Frontal cortex (tissue), 4 donors: ENCODE measurements around the gene TMEM92. TPM values are rescaled to one million over a fixed set of nuclear protein-coding genes. Genes with fewer than 3 reads are reported as not detected.

Source experiments
- DNase-seq, 2 donors: peaks; one replicate each; pipeline ENCODE4 v3.0.0; 2012; ENCODE audit warnings: low spot score in 2 of 2
- FAIRE-seq: peaks from 2 replicates; lab custom pipeline; 2012; peaks lifted over from hg19 to GRCh38; lab: Jason Lieb, UNC
- small RNA-seq: library from RNA; depleted of rRNA; stranded (forward); fragments of <200 nt; gene quantifications from one replicate; pipeline ENCODE3, GENCODE V24; 2014
- total RNA-seq: library from RNA; depleted of rRNA; stranded (reverse); fragments of >200 nt; gene quantifications from one replicate; pipeline ENCODE4 v1.2.3, GENCODE V29; 2014
- donor health status: control.
- donor health status: control.
- donor health status: control.

Gene TMEM92
- total RNA-seq, 1 donor from 2014 or later: not detected

DNA sequence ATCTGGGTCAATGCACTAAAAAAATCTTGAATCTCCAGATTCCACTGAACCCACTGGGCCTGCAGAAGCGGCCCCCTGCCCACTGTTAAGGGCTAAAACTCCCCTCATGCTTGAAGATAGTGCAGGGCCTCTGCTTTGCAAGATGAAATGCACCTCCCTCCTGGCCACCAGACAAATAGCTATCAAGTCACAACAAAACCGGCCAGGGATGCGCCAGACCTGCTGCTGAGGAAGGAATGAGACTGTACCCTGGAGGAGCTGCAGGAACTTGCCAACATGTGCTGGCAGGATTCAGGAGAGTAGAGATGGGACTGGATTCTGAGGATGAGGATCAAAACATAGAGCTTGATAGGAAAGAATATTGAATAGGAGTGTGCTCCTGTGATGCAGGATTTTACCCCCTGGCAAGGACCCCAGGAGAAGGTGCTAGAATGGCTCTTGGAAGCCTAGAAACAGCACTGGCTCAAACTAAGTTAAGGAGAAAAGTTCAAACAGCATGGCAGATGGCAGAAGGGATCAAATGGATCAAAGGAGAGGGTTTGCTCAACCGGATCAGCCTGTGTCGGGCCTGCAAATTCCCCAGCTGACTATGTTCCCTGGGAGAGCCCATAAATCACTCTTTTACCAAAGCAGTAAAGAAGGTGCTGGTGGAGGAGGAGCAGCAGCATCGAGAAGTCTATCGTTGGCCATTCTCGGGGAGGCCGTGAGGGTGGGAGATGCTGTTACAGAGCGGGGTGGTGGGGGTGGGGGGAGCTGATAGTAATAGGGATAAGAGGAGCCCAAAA lies 44.4 kb downstream of the TMEM92 start:
- DNase-seq (no peak), FAIRE-seq (no peak)

DNA sequence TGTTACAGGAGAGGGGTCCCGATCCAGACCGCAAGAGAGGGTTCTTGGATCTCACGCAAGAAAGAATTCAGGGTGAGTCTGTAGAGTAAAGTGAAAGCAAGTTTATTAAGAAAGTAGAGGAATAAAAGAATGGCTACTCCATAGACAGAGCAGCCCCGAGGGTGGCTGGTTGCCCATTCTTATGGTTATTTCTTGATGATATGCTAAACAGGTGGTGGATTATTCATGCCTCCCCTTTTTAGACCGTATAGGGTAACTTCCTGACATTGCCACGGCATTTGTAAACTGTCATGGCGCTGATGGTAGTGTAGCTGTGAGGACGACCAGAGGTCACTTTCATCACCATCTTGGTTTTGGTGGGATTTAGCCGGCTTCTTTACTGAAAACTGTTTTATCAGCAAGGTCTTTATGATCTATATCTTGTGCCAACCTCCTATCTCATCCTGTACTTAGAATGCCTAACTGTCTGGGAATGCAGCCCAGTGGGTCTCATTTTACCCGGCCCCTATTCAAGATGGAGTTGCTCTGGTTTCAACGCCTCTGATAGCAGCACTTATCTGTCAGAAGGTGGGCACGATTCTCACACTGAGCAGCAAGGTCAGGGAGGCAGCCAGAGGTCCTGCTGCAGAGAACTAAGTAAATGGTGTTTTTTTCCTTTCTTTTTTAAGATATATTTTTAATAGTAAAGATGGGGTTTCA lies 45.2 kb downstream of the TMEM92 start:
- DNase-seq: no peak
- no peak for FAIRE-seq

DNA sequence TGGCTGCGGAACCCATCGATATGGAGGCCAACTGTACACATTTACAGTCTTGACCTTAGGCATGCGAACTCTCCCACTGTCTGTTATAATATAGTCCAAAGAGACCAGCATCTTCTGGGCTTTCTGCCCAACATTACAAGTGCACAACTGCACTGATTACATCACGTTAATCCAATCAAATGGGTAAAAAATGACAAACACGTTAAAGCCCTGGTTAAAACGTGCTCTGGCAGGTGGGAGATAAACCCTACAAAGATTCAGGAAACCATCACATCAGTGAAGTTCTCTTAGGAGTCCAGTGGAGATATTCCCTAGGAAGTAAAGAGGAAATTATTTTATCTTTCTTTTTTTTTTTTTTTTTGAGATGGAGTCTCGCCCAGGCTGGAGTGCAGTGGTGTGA lies 48.0 kb downstream of the TMEM92 start:
- FAIRE-seq (no peak), DNase-seq (no peak)

DNA sequence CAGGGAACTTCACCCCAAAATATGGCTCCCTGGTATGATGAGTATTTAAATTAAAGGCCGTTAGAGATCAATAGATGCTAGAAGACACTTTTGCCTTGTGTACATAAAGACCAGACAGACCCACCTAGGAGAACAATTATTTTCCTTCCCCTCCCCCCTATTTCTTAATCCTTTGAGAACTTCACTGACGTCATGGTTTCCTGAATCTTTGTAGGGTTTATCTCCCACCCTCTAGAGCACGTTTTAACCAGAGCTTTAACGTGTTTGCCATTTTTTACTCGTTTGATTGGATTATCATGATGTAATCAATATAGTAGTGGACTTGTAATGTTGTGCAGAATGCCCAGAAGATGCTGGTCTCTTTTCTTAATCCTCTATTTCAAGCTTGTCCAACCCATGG lies 48.8 kb downstream of the TMEM92 start:
- DNase-seq (no peak), FAIRE-seq (no peak)

DNA sequence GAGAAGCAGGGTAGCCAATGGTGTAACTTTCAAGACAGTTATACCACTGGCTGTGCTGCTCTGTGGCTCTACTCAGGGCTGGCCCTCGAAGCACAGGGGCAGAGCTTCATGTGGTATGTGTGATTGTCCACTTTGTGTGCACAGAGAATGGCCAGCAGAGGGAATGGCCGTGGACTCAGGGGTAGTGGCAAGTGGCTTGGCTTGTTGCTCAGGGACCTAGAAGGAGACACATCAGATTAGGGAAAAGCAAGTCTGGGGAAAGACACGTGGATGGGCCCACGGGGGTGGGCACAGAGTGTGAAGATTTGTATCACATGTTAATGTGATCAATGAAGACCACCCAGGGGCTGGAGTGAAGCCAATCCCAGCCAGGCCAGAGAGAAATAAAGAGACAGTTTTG lies 51.6 kb downstream of the TMEM92 start:
- no peak for FAIRE-seq
- no peak for DNase-seq

DNA sequence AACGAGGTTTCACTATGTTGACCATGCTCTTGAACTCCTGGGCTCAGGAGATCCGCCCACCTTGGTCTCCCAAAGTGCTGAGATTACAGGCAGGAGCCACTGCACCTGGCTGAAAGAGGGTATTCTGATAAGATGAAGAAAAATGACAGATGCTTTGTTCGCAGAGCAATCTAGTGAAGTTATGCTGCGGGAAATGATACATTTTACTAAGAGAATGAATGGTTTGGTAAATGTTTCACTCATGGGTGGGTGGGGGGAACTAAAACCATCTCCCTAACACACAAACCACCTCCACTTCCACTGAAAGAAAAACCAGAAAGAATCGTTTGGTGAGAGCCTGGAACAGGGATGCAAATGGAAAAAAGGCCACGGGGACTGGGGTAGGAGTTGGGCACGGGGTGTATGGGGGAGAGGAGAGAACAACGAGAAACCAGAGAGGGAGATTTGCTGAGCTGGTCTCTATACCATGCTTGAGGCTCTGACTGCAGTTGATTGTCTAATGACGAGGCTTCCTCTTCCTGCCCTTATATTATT lies 52.6 kb downstream of the TMEM92 start:
- no peak for FAIRE-seq

DNA sequence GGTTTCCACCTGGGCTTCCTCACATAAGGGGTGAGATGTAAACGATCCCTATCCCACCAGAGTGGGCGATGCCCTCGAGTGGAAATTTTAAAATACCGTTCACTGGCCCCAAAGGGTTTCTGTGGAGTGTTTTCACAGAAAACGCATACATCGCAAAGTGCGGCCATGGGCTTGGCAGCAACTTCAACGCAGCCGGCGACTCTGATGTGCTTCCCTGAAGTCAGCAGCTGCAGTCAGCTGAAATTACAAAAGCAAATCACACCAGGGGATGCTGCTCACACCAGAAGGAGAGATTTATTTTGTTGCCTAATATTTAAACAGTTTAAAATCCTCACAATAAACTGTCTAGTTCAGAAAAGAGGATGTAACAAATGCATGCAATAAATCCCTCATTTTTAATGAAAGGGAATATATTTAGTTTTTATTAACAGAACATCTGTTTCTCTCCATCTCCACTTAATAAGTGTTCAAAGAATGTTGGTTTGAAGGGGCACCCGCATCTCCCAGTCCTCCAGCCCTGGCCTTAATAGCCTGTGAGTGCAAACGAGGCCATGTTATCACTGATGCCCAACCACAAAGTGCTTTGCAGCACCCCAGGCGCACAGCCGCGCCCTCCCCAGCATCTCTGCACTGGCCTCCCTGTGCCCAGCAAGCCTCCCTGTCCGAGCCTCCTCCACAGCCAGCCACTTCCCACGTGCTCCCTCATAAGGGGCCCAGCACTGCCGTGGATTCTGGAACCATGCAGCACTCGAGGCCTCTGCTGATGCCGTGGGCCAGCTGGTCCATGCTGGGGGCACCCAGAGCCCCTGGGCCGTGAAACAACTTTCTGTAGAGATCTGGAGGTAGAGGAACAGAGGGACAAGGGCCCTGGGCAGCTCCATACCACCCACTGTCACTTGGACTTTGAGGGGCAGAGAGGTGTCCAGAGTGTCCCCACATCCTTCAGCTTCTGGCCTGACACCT lies 54.4 kb downstream of the TMEM92 start:
- DNase-seq: no peak
- no peak for FAIRE-seq

More for the DNA sequence above, 52.6 kb downstream of the TMEM92 start:
- no peak for DNase-seq

DNA sequence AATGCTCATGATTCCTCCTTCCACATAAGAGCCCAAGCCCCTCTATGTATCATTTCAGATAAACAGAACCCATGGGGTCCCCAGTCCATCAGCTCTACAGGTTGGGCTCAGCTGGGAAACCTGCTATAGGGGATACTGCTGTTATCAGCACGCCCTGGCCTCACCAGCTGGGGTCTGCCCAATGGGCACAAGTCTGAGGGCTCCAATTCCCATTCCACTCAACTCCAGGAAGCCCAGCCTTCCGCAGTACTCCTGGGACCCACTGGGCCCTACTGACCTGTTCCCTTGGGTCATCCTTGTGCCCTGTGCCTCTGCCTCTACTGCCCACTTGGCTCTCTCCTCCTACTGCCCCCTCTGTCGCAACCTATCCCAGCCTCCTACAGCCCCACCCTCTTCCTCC lies 55.5 kb downstream of the TMEM92 start:
- FAIRE-seq: no peak

DNA sequence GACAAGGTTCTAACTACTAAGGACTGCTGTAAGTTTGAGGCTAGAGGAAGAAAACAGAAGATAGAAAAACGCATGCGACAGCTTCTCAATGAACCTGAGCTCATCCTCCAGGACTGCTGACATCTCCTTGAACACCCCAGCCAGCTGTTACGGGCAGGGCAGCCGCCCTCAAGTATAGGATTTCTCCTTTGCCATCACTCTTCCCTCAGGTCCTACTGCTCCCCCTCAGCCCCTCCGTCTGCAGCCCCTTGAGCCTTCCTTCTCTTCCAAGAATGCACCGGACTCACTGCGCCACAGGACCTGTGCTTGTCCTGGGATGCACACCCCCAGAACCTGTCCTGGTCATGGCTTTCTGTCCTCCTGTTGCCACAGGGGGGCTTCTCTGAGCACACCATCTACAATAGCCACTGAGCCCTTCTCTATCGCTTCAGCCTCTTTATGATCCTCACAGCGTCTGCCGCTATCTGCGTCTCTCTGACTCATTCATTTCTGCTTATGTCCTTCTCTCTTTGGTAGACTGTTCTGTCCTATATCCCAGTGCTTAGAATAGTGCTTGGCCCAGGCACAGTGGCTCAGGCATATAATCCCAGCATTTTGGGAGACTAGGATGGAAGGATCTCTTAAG lies 56.0 kb downstream of the TMEM92 start:
- FAIRE-seq: no peak
- DNase-seq: no peak

More for the DNA sequence above, 55.5 kb downstream of the TMEM92 start:
- DNase-seq: no peak

Small RNA genes within 50 kb of the gene (small RNA-seq; reads per million reads assigned to genes)
- gene SUMO2P7: not detected

Other genes with a start within 250 kb of the TMEM92 start
- gene ITGA3, start 218.4 kb upstream of the TMEM92 start, total RNA-seq: 20.0 TPM
- gene PDK2, start 179.1 kb upstream of the TMEM92 start, total RNA-seq: 11.8 TPM
- gene SAMD14, start 144.3 kb upstream of the TMEM92 start, total RNA-seq: 21.2 TPM
- gene PPP1R9B, start 123.8 kb upstream of the TMEM92 start, total RNA-seq: 68.9 TPM
- gene SGCA, start 108.5 kb upstream of the TMEM92 start, total RNA-seq: not detected
- gene COL1A1, start 72.8 kb upstream of the TMEM92 start, total RNA-seq: 26.1 TPM
- gene XYLT2, start 71.7 kb downstream of the TMEM92 start, total RNA-seq: 9.0 TPM
- 38.7 TPM for gene MRPL27, start 98.7 kb downstream of the TMEM92 start, total RNA-seq
- gene EME1, start 98.8 kb downstream of the TMEM92 start, total RNA-seq: 1.2 TPM
- 38.7 TPM for gene LRRC59, start 123.1 kb downstream of the TMEM92 start, total RNA-seq
- gene ACSF2, start 151.8 kb downstream of the TMEM92 start, total RNA-seq: 2.0 TPM
- gene CHAD, start 194.4 kb downstream of the TMEM92 start, total RNA-seq: not detected
- gene RSAD1, start 204.4 kb downstream of the TMEM92 start, total RNA-seq: 17.1 TPM
- gene MYCBPAP, start 234.0 kb downstream of the TMEM92 start, total RNA-seq: 0.82 TPM